Mesodermal cell (in vitro differentiated cells): ENCODE measurements around the gene C1orf35. TPM values are rescaled to one million over a fixed set of nuclear protein-coding genes. Genes with fewer than 3 reads are reported as not detected.

Source experiments
- H3K27ac ChIP-seq: 2 replicates; pipeline ENCODE4 v1.7.0; 2013; ENCODE audit warnings: mild to moderate bottlenecking, low read depth, low read length, moderate library complexity; ENCODE audit not compliant: severe bottlenecking
- H3K36me3 ChIP-seq: 2 replicates; pipeline ENCODE4 v1.7.1; 2013; ENCODE audit warnings: mild to moderate bottlenecking, low read length, moderate library complexity; ENCODE audit not compliant: control insufficient read depth, insufficient read depth
- H3K4me1 ChIP-seq: one replicate; pipeline ENCODE4 v1.7.1; 2013; ENCODE audit warnings: mild to moderate bottlenecking, low read length; ENCODE audit not compliant: insufficient read depth, control insufficient read depth, poor library complexity, severe bottlenecking
- H3K4me3 ChIP-seq: 2 replicates; pipeline ENCODE4 v1.7.0; 2013; ENCODE audit warnings: low read length, control low read depth, mild to moderate bottlenecking; ENCODE audit not compliant: insufficient read depth, poor library complexity, severe bottlenecking; ENCODE audit errors: extremely low read depth
- H3K9me3 ChIP-seq: 2 replicates; pipeline ENCODE4 v1.7.1; 2013; ENCODE audit warnings: mild to moderate bottlenecking, low read length, moderate library complexity; ENCODE audit not compliant: control insufficient read depth
- WGBS, 2 experiments: methylation state at CpG; one replicate each; pipeline ENCODE4 v1.1.5; 2013; ENCODE audit warnings: missing lambda C conversion rate in 2 of 2; ENCODE audit not compliant: insufficient coverage in 2 of 2; 5-methylcytosine and 5-hydroxymethylcytosine counted together
- polyA plus RNA-seq, 2 experiments: library from polyadenylated mRNA; stranded (reverse); fragments of 50-300 nt; gene quantifications; one replicate each; pipeline ENCODE4 v1.2.3, GENCODE V29; 2013

C1orf35 gene
- 17.9 TPM for polyA plus RNA-seq (2013, experiment 1 of 2)
- polyA plus RNA-seq (2013, experiment 2 of 2), result 17.6 TPM

DNA sequence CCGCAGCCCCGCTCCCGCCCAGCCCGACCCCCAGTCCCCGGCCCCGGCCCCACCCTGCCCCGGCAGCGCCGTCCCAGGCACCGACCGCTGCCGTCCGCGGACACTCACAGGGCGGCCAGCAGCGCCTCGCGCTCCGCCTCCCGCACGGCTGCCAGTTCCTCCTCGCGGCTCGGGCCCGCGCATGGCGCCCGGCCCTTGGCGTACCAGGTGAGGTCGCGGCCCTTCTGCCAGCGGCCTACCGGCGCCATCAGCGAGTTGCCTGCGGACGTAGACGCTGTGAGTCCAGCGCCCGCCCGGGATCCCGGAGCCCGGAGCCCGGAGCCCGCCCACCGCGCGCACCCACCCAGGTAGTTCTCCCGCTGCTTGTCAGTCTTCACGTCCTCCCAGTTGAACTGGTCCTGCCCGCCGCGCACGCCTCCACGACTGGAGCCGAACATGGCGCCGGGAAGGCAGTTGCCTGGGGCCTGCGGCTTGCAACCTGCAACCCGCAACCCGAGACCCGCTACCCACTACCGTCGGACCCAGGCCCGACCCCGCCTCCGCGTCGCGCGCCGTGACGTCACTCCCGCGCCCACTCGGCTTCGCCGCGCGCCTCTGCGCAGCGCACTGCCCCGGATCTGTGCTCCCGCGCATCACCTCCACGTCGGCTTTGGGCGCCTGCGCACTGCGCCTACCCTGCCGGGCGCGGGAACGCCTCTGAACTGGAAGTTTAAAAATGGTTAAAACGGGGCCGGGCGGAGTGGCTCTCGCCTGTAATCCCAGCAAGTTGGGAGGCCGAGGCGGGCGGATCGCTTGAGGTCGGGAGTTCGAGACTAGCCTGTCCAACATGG lies at the start of gene C1orf35:
Gene C1orf35 (minus strand): TSS at position 535 of the 830 bp plus-strand sequence. CDS start 98 bp downstream, at position 437.
- H3K4me3 ChIP-seq, result peak within 1 kb of the TSS; percentile 93
- H3K4me1 ChIP-seq, result peaks cover 6% of the 10 kb centered on the region
- 0 to 1% methylated on average over 71 to 93 of the region's 104 CpGs for WGBS, 2 experiments
- peaks cover 50% of the 10 kb centered on the region for H3K36me3 ChIP-seq
- peak within 1 kb of the TSS; percentile 69 for H3K27ac ChIP-seq
- no peaks in the 10 kb centered on the region for H3K9me3 ChIP-seq

DNA sequence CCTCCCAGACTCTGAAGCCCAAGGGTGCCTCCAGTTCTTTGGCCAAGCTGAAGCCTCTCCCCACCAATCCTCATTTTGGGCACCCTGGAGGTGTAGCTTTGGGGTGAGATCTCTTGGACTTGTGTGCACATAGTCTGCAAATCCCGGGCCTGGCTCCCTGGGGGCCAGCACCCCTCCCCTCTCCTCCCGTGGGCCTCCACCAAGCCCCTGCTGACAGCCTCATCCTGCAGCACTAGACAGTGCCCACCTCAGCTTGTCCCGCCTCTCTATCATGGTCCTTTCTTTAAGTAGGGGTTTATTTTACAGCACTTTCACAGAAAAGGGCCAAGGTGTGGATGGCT lies 49.8 kb upstream of the C1orf35 start:
- Histone ChIP-seq H3K4me3 (no peak overlapping the region), H3K27ac (no peak overlapping the region), H3K4me1 (peaks cover 20% of the 10 kb centered on the region), H3K36me3 (peaks cover 11% of the 10 kb centered on the region), H3K9me3 (no peaks in the 10 kb centered on the region)
- WGBS, 2 experiments, result 92% methylated on average over 2 of the region's 3 CpGs

DNA sequence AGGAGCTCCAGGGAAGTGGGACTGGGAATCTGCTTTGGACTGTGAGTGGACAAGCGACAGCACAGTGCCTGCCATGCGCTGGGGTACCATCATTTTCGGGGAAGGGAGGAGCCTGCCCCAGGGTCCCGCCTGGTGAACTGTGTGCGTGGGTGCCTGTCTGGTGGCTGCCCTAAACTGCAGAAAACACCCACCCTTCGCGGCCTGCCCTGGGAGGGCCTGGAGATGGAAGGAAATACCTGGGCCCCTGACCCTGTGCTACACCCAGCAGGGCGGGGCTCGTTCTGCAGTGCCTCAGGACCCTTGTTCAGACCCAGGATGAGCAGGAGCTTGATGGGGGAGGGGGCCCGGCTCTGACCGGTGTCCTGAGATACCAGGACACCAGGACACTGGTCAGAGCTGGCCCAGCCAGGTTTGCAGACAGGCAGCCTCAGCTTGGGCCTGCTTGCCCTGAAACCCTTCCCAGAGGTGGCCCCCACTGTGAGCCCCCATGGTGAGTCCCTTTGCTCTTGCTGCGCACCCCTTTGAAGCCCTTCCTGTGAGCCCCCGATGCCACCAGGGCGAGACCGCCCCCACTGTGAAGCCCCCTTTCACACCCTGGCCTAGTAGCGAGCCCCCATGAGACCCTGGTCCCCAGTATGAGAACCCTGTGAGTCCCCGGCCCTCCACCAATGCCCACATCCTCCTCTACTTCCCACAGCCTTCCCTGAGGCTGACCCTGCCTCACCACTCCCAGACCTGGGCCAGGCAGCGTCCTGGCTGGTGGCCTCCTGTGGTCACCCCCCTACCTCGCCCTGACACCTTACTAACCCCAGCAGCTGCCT lies 49.2 kb upstream of the C1orf35 start:
- 86 to 91% methylated on average over 12 to 14 of the region's 19 CpGs for WGBS, 2 experiments
- H3K27ac ChIP-seq, result no peak overlapping the region
- peaks cover 20% of the 10 kb centered on the region for H3K4me1 ChIP-seq
- H3K4me3 ChIP-seq, result no peak overlapping the region
- H3K9me3 ChIP-seq, result no peaks in the 10 kb centered on the region
- H3K36me3 ChIP-seq, result peaks cover 17% of the 10 kb centered on the region

DNA sequence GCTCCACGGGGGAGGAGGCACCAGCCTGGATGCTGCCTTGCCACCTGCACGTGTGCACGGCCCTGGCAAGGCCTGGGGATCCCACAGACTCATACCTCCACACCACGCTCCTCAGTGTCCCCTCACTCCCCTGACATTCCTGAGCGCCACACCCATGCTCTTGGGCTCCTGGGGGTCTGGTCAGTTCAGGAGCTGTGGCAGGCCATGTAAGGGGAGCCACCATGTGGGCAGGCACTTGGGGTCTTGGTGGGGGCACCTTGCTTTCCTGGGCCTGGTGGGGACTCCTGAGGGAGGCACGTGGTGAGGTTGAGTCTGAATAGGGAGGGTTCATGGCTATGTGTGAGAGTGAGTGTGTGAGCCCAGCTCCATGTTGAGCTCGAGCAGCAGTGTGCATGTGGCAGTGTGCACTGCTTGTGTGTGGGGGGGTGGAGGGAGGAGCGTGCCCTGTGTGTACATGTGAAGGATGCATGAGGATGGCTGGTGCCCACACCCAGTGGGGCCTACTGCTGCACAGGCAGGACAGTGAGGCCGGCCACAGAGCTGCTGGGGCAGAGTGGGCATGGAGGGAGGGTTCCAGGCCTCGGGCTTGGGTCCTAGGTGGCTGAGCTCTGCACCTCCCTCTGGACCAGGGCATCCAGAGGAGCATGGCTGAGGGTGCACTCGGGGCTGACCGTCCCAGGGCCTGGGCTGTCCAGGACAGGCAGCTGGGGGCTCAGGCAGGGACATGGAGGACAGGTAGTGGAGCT lies 48.2 kb upstream of the C1orf35 start:
- 85 to 97% methylated on average over 4 to 9 of the region's 12 CpGs for WGBS, 2 experiments
- H3K4me1 ChIP-seq, result peaks cover 20% of the 10 kb centered on the region
- peaks cover 26% of the 10 kb centered on the region for H3K36me3 ChIP-seq
- no peaks in the 10 kb centered on the region for H3K9me3 ChIP-seq
- no peak overlapping the region for H3K4me3 ChIP-seq
- H3K27ac ChIP-seq, result no peak overlapping the region

DNA sequence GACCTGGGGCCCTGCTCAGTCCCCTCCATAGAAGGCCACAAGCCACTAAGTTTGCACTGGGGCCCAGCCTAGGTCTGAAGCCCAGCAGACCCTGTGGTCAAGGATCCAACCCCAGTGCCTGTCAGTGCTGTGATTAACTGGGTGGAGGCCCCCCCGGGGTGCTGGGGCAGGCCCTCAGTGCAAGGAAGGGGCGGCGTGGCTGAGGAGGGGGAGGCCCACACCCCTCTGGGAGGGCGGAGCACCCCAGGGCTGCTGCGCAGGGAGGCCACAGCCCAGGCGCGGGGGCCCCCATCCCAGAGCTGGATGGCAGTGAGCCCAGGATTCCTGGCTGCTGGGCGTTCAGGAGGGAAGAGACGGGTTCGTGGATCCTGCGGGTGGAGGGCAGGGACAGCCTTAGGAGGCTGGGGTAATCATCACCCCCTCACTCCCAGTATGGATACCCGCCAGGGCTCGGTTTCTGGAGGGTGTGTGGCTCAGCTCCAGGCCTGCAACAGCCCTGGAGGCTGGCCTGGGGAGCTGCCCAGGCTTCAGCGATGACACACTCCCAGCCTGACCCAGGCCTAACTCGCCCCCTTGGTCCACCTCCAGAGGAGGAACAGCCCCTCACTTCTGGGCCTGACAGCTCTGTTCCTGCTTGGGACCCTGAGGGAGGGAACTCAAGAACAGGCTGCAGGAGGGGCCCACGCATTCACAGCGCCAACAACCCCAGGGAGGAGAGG lies 47.5 kb upstream of the C1orf35 start:
- Histone ChIP-seq H3K36me3 (peaks cover 33% of the 10 kb centered on the region), H3K4me1 (peaks cover 20% of the 10 kb centered on the region), H3K4me3 (no peak overlapping the region), H3K9me3 (no peaks in the 10 kb centered on the region), H3K27ac (no peak overlapping the region)
- WGBS, 2 experiments, result 93 to 95% methylated on average over 7 to 11 of the region's 17 CpGs

DNA sequence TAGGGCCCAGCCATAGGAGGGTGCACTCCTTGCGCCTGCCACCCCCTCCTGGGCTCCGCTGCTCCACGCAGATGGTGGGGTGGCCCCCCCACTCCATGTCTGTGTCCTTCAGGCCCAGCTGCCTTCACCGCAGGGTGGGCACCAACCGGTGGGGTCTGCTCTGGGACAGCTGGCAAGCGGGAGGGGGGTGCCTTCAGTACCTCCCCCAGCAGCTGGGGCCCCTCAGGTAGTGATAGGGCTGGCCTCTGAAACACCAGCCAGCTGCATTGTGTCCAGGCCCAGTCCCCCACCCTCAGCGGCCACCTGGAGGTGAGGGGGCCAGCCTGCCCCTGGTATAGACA lies 47.0 kb upstream of the C1orf35 start:
- H3K27ac ChIP-seq, result no peak overlapping the region
- H3K4me1 ChIP-seq, result peaks cover 20% of the 10 kb centered on the region
- no peaks in the 10 kb centered on the region for H3K9me3 ChIP-seq
- H3K4me3 ChIP-seq, result no peak overlapping the region
- H3K36me3 ChIP-seq, result peaks cover 38% of the 10 kb centered on the region
- 95 to 96% methylated on average over 5 to 7 of the region's 7 CpGs for WGBS, 2 experiments

DNA sequence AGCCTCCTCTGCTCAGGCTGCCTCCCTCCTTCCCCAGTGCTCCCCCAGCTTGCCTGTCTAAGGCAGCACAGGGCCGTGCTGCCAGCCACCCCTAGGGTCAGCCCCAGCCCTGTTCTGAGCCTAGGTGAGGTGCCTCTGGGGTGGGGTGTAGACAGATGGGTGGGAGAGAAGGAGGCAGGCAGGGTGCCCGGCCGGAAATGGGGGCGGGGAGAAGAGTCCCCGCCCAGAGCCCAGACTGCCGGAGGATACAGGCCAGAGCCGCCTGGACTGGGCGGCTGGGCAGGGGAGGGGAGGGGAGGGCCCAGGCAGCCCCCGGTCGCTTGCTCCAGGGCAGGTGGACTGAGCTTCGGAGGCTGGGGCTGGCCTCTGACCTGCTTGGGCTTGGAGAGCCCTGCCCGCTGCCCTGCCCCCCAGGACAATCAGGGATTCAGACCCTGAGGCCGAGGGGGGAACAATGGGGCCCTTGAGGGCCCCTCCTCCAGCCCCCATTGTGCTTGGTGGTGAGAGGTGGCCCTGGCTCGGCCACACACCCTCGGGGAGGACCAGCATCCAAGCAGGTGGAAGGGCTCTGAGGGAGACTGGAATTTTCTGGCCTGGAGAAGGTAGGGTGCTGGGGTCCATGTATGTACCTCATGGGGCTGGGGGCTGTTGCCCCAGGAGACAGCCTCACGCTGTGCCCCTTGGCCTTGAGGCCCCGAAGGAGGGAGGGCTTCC lies 46.4 kb upstream of the C1orf35 start, which contains the start of gene GJC2:
Gene GJC2 (plus strand): TSS at position 525 of the 714 bp plus-strand sequence. CDS start 7,829 bp downstream, outside the sequence.
- 65 to 75% methylated on average over 6 to 11 of the region's 17 CpGs for WGBS, 2 experiments

DNA sequence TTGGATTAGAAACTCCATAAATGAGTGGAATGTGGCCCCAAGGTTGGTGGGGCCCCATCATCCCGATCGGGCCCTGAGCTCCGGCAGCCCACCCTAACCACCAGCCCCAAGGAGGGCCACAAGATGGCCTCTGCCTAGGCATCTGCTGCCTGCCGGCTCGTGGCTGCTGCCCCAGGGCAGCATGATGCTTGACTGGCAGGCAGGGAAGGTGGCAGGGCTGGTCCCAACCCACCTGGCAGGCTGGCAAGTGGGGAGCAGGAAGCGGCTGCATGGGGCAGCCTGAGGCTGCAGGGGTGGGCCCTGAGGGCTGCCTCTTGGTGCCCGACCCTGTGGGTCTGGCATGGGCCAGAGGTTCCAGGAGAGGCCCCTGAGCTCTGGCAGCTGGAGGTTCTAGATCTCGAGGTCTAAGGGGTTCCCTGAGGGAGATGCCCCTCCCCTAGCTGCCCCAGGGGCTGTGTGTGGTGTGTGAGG lies 45.8 kb upstream of the C1orf35 start:
- Histone ChIP-seq H3K9me3 (no peaks in the 10 kb centered on the region), H3K36me3 (peaks cover 41% of the 10 kb centered on the region), H3K4me3 (no peak overlapping the region), H3K4me1 (peaks cover 20% of the 10 kb centered on the region), H3K27ac (no peak overlapping the region)
- WGBS, 2 experiments, result 93 to 95% methylated on average over 8 of the region's 8 CpGs

More for the DNA sequence above, 46.4 kb upstream of the C1orf35 start, which contains the start of gene GJC2:
- H3K9me3 ChIP-seq, result no peaks in the 10 kb centered on the region
- H3K36me3 ChIP-seq, result peaks cover 39% of the 10 kb centered on the region
- no peak within 1 kb of the TSS for H3K4me3 ChIP-seq
- H3K27ac ChIP-seq, result no peak within 1 kb of the TSS
- peaks cover 20% of the 10 kb centered on the region for H3K4me1 ChIP-seq

DNA sequence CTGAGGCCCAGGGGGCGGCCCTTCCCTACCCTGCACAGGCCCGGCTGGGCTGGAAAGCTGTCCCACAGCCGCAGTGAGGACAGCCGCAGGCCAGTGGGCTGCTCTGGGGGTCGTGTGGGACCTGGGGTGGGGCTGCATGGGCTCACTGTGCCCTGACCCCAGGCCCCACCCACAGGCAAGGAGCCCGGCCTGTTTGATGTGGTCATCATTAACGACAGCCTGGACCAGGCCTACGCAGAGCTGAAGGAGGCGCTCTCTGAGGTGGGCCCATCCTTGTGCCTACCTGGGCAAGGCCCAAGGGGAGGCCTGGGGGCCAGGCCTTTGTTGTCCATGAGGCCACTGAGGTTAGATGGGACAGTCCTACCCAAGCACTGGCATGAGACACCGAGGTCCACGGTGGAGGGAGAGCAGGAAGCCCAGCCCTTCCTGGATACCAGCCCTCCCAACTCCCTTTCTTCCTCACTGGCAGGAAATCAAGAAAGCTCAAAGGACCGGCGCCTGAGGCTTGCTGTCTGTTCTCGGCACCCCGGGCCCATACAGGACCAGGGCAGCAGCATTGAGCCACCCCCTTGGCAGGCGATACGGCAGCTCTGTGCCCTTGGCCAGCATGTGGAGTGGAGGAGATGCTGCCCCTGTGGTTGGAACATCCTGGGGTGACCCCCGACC lies 45.2 kb upstream of the C1orf35 start:
- H3K9me3 ChIP-seq, result no peaks in the 10 kb centered on the region
- no peak overlapping the region for H3K4me3 ChIP-seq
- H3K27ac ChIP-seq, result no peak overlapping the region
- 89 to 92% methylated on average over 14 to 17 of the region's 18 CpGs for WGBS, 2 experiments
- peaks cover 41% of the 10 kb centered on the region for H3K36me3 ChIP-seq
- H3K4me1 ChIP-seq, result peaks cover 20% of the 10 kb centered on the region
